SK-N-MC (cell line): ENCODE data around the gene IGF2BP2.

Experiments
- EZH2 ChIP-seq: fragments of 200-600 bp; sonication (generic); IDR thresholded peaks from one replicate; pipeline ENCODE4 v1.6.1; 2017; ENCODE audit warnings: antibody characterized with exemption
- FOXP2 ChIP-seq: optimal IDR thresholded peaks from 2 replicates; pipeline ENCODE3; 2011; ENCODE audit warnings: mild to moderate bottlenecking, moderate library complexity; ENCODE audit not compliant: insufficient read depth; ENCODE audit errors: extremely low read length, control extremely low read depth
- POLR2AphosphoS5 ChIP-seq: IDR thresholded peaks from 2 replicates; pipeline ENCODE4 v1.6.1; 2012; ENCODE audit warnings: mild to moderate bottlenecking, low read depth, low read length, borderline replicate concordance

GRCh38 chr3:185779461-185779860 lies 45.4 kb downstream of the IGF2BP2 start:
- TF ChIP-seq EZH2 (no peak), POLR2AphosphoS5 (no peak), FOXP2 (no peak)
